Stimulated activated CD8-positive, alpha-beta memory T cell treated with anti-CD3 and anti-CD28 coated beads, Interleukin-2, amount 100 ng/mL, for 1 hour (primary cell): ENCODE data around the gene LIX1.
A peak's percentile ranks its signal among the peaks of the same experiment; 100 is the strongest.
"Not testable (repeated sequence)": the region's sequence is repeated elsewhere in the genome, so short reads cannot be mapped to it uniquely, and the experiment has no call there.

Experiments used
- DNase-seq, 2 donors: peaks; one replicate each; pipeline ENCODE4 v3.0.0-alpha.2; 2020; ENCODE audit warnings: low read depth in 2 of 2

Gene LIX1

DNA sequence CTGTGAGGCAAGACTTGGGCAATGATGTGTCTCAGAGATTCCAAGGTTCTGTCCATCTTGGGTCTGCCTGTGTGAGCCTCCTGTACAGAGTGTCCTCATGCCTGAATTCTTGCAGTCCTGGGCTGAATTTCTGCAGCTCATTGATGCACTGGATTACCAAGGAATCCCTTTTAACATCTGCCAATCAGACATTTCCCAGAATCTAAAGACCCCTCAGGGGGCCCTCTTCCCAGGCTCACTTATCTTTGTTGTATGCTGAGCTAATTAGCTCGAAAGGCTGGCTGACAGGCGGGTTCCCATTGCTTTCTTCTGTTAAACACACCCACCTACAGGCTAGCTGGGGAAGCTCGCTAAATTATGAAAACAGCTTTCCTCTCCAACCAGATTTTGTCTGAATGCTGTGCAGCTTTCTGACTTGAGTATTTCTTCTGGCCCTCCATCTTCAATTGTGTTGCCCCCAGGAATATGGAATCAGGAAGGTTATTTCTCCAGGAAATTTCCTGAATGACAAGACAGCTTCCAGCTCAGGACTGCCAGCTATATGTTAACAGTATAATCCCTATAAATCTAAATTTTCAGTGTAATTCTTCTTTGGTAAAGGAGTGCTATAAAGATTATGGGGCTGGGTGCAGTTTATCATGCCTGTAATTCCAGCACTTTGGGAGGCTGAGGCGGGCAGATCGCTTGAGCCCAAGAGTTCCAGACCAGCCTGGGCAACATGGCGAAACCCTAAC is at the start of gene LIX1:
TSS of gene LIX1 (minus strand) at position 91 of the 734 bp plus-strand sequence. CDS start at position 56, 35 bp downstream.
- DNase-seq = no peak

DNA sequence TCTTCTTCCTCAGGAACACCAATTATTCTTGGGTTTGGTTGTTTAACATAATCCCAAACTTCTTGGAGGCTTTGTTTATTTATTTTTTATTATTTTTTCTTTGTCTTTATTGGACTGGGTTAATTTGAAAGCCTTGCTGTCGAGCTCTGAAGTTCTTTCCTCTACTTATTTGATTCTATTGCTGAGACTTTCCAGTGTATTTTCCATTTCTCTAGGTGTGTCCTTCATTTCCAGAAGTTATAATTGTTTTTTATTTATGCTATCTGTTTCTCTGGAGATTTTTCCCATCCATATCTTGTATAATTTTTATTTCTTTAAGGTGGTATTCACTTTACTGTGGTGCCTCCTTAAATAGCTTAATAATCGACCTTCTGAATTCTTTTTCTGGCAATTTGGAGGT is 49.5 kb upstream of the LIX1 start:
- no peak for DNase-seq

DNA sequence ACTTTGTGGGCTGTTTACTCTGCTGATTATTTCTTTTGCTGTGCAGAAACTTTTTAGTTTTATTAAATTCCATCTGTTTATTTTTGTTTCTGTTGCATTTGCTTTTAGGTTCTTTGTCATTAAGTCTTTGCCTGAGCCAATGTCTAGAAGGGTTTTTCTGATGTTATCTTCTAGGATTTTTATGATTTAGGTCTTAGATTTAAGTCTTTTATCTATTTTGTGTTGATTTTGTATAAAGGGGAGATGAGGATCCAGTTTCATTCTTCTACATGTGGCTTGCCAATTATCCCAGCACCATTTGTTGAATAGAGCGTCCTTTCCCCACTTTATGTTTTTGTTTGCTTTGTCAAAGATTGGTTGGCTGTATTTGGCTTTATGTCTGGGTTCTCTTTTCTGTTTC is 47.1 kb upstream of the LIX1 start:
- not testable (repeated sequence) for DNase-seq

DNA sequence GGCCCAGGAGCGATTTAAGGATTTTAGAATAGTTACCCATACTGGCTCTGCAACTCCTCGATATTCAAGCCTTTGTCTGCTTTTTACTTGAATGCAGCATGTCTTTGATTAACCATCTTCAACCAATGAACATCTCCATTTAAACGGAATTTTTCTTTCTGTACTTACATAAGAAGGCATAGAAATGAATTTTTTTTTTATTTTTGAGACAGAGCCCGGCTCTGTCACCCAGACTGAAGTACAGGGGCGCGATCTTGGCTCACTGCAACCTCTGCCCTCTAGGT is 41.5 kb upstream of the LIX1 start:
- no peak for DNase-seq

DNA sequence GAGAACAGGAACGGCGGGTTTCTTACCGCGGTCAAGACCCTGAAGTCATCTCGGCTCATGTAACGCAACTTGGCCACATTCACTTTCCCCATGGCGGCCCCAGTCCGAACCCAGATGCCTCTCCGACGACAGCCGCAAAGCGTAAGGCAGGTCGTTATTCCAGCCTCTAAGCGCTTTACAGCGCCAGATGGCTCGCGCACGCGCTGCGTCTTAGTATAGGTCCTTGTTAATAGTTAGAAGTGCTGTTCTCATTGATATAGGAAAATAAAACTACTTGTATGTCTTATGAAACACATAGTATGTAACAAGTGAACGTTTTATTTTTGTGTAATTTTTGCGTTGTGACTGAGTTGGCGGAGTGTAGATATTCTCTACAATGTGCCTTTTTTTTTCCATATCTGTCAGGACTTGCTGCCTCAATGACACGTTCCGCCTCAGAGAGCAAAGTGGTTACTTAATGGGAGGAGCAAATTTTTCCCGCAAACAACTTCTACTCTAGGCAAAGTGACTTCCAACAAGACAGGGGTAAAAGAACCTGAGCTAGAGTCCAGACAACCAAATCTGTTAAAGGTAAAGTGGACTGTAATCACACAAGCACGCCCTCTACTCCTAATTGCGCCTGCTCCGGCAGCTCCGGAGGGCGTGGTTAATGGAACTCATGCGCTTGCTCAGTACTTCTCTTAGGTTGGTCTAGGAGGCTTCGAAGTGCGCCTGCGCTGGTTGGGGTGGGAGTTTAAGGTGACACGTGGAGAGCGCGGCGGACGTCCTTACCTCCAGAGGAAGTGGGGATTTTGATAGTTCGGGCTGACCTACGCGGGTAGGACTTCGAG is 40.9 kb upstream of the LIX1 start, which contains the start of gene RIOK2:
TSS of gene RIOK2 (minus strand) at position 148 of the 830 bp plus-strand sequence. CDS start at position 92, 56 bp downstream.
- DNase-seq = peak; percentile 81 to 86

DNA sequence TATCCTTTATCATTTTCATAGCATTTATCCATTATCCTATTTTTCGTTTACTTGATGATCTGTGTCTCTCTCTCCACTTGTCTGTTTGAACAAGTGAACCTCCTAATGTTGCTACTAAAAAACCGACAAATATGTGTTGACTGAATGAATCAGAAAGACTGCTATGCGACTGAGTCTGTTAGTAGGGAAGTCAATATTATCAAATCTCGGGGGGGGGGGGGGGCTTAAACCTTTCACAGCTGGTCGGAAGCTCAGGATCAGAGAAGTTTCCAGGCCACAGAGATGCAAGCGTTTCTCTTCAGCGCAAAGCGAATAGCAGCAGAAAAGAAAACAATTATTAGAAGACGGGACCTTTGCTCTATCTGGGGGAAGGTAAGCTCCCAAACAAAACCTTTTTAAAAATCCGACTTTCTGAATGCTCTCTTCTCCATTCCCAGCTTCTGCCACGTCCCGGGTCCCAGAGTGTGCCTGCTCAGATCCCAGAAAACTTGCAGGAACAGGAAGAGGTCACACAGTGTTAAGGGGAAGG is 40.2 kb upstream of the LIX1 start:
- DNase-seq = no peak

DNA sequence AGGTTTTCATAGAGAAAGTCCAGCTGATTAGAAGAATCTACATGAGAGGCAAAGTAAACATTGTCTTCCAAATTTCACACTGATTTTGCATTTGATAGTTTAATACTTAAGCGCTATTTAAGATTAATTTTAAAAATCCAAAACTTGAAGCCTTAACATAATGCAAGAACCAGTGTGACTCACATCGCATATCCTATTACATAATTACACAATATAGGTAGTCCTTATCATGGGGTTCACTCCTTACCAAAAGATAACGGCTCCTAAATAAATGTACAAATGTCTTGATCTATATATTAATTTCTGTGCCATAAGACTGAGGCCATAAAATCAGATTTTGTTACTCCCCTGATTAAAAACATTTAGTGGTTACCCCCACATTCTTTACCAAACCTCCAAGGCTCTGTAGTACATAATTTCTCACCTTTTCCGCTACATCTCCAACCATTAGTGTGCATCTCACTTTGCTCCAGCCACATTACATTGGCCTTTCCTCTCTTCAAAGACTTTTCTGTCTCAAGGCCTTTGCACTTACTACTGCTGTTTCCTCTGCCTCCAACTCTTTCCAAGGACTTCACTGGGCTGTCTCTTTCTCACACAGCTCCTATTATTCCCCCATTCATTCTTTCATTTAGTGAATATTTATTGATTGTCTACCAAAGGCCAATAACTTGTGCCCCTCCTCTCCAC is 39.6 kb upstream of the LIX1 start:
- no peak for DNase-seq

DNA sequence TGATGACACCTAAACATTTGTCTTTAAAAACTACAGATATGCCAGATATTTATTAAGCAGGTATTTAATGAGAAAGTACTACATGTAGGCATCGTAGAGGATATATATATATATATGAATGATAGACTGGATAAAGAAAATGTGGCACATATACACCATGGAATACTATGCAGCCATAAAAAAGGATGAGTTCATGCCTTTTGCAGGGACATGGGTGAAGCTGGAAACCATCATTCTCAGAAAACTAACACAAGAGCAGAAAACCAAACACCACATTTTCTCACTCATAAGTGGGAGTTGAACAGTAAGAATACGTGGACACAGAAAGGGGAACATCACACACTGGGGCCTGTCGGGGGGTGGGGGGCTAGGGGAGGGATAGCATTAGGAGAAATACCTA is 37.0 kb upstream of the LIX1 start:
- not testable (repeated sequence) for DNase-seq

DNA sequence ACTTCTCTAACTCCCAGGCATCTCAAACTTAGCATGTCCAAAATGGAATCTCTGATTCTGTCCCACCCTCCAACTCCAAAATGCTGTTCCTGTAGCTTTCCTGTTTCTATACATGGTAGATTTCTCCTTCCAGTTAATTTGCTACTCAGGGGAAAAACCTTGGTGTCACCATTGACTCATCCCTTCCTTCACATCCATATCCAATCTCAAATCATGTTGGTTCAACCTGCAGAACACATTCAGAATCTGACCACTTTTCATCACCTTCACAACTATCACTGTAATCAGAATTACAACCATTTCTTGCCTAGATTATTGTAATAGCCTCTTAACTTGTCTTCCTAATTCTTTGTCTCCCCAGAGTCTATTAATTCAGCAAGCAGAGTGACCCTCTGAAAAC is 29.8 kb upstream of the LIX1 start:
- DNase-seq = no peak

DNA sequence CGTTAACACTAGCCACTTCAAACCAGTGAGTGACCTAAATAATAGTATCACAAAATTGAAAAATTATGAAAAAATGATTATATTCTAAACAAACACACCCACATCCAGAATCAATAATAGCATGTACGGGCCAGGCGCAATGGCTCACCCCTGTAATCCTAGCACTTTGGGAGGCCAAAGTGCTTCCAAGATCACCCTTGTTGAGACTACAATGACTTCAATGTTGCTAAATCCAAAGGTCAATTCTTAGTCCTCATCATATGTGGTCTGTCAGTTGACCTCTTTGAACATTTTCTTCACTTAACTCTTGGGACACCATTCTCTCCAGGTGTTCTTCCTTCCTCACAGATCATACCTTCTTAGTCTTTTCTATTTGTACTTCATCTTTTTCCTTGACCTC is 29.3 kb upstream of the LIX1 start:
- no peak for DNase-seq

DNA sequence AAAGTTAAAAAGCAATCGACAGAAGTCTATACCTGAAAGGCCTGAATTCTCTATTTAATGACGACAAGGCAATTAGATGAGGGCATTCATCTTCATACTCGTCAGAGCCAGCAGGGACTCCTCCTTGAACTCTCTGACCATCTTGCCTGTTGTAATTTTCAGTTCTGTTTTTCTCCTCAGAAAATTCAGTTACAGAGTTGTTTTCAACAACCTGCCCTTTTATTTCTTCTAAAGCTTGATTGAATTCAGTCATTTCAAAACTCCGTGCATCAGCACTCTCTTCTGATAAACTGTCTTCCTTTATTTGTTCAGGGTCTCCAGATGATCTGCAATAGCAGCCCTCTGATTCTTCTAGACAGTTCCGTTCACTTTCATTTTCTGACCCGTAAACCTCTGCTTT is 25.0 kb upstream of the LIX1 start:
- no peak for DNase-seq

DNA sequence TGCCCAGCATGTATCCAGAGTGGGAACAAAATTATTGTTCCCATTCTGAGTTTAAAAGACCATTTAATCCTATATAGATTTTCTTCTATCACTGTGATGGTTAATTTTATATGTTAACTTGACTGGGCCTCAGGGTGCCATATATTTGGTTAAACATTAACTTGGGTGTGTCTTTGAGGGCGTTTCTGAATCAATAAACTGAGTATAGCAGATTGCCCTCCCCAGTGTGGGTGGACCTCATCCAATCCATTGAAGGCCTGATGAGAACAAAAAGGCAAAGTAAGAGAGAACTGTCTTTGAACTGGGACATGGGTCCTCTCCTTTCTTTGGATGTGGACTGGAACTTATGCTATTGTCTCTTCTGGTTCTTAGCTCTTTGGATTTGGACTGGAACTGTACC is 23.3 kb upstream of the LIX1 start:
- no peak for DNase-seq

DNA sequence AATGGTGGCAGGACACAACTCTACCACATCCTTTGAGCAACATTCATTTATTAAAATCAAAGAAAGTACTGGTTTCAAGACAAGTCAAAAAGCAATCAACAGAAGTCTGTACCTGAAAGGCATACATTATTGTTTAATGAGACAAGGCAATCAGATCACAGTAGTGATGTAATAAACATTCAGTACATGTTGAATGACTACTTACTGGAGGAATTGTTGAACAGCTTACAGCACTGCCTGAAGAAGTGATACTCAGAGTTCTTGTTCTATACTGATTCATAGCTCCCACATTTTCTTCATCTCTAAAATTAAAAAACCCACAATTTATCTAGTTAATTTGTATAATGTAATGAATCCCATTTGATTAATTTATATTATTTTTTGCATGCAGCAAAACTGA is 22.4 kb upstream of the LIX1 start:
- DNase-seq = no peak

DNA sequence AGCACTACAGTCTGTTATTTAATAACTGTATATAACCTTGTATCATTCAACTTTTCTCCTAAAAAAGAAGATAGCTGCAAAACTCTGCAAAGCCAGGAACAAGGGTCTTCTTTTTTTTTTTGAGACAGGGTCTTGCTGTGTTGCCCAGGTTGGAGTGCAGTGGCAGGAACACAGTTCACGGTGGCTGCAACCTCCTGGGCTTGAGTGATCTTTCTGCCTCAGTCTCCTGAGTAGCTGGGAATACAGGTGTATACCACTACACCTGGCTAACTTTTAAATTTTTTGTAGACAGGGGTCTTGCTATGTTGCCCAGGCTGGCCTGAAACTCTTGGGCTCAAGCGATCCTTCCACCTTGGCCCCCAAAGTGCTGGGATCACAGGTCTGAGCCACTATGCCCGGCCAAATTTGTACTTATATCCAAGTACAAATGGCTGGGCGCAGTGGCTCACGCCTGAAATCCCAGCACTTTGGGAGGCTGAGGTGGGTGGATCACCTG is 21.4 kb upstream of the LIX1 start:
- no peak for DNase-seq

DNA sequence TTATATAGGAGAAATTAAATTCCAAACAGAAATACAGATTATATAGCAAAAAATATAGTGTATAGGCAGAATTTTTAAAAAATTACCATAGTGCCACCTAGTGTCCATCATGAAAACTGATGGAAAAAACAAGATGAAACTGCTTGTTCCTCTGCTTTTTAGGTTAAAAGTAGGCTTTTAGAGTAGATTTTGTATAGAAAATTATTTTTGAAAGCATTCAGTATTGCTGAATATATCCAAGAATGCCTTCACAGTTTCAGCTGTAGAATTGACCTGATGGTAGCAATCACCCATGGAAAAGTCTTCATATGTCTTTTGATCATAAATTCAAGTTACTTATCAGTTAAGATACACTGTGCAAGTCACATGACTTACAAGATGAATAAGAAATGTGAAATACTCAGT is 21.0 kb upstream of the LIX1 start:
- DNase-seq = no peak

DNA sequence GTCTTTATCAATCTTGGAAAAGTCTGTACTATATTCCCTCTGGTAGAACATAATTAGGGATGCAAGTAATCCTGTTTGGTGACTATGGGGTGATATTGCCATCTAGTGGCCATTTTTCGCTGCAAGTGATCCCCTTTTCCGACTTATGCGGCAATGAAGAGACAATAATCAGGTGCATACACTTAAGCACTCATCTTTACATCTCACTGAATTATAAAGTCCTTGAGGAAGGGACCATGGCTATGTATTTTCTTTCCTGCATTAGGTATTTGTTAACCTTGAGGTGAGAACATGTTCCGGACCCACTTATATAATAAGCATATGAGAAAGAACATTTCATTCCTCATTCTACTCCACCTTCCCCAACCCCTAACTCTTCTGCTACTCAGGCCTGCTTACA is 19.6 kb upstream of the LIX1 start:
- DNase-seq = peak in 1 of 2 donors; percentile 23

DNA sequence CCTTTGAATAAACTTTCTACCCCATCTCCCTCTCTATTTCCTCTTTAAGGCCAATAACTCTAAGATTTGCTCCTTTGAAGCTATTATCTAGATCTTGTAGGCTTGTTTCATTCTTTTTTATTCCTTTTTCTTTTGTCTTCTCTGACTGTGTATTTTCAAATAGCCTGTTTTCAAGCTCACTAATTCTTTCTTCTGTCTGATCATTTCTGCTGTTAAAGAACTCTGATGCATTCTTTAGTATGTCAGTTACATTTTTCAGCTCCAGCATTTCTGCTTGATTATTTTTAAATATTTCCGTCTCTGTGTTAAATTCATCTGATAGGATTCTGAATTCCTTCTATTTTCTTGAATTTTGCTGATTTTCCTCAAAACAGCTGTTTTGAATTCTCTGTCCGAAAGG is 15.3 kb upstream of the LIX1 start:
- DNase-seq = no peak

DNA sequence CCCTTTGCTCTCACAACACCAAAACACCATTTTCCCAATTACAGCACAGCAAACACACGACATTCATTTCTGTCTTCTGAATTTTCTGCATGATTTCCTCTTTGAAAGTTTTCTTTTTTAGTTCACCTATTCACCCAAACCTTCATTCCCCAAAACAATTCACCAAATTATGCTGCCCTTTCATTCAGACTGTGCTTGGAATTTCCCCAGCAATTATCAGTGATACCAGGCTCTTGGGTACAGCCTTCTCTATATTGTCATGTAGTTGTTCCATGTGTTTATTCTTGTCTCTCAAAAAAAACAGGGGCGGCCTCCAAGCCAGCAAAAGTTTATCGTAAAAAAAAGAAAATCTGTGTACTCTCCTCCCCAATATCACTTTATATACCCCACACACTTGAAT is 9.0 kb upstream of the LIX1 start:
- DNase-seq = no peak

DNA sequence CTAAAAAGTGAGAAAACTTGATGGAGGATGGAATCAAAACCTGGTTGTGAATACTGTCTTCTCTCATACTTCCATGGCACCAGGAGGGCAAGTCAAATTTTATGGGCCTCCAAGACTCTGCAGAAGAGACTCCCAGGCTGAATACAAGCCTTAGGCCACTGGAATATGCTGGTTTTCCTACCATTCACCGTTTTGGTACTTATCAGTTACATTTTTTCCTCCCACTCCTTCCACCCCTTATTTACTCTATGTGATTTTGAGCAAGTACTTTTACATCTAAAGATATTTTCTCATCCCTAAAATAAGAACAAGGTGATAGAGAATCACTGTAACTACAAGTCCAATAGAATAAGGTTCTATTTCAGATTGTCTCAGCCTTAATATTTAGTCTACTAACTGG is 8.0 kb upstream of the LIX1 start:
- no peak for DNase-seq

DNA sequence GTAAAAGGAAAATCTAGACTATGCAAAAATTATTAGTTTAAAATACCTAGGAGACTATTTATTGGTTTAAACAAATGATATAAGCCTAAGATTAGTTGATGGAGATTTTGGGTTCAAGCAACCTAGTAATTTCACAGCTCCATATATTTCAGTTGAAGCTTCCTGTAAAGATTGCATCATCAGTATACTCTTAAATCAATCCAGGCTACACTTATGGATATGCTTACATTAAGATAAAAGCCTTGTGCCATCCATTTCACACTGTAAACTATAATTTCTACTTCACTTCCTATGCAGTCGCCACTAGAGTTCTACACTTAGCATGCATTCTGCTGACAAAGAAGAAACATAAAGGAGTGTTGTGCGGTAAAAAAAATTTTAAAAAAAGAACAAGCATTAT is 7.3 kb upstream of the LIX1 start:
- DNase-seq = no peak

DNA sequence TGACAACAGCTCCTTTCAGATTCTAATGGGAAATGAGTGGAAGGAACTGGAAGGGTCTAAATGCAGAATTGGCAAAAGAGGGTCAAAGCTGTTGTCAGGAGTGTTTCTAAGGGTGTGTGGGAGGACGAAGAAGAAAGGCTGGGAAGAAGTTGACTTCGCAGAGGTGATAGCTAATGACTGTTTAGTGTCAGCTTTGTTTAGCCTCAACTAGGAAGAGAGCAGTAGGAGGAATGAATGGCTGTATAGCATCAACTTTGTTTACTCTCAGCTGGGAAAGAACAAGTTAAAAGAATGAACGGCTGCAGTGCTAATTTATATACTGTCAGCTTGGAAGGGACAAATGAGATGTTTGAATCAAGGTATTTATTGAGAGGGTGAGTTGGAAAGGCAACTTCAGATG is 5.9 kb upstream of the LIX1 start:
- DNase-seq = no peak

DNA sequence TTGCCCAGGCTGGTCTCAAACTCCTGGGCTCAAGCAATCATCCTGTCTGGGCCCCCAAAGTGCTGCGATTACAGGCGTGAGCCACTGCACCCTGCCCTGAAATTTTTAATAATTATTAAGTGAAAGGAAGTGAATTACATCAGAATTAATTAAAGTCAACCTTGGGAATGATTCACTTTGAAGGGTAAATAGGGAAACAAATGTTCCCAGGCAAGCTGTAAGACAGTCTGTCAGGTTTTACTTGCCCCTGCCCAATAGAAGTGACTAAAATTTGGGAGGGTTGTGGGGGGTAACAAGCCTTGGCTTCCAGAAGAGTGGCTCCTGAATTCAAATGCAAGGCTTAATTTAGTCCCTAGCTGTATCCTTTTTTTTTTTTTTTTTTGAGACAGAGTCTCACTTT is 1.3 kb upstream of the LIX1 start:
- DNase-seq = no peak
